Endodermal cell (in vitro differentiated cells): ENCODE data around the gene STXBP6. TPM values are rescaled to one million over a fixed set of nuclear protein-coding genes. Genes with fewer than 3 reads are reported as not detected.
"Not testable (repeated sequence)": the region's sequence is repeated elsewhere in the genome, so short reads cannot be mapped to it uniquely, and the experiment has no call there.

Experiments
- DNase-seq: peaks from one replicate; pipeline ENCODE4 v3.0.0-alpha.2; 2017
- H3K27ac ChIP-seq: 2 replicates; pipeline ENCODE4 v1.5.1; 2013; ENCODE audit warnings: mild to moderate bottlenecking, low read depth, low read length, moderate library complexity
- H3K27me3 ChIP-seq: 2 replicates; pipeline ENCODE4 v1.6.1; 2013; ENCODE audit warnings: mild to moderate bottlenecking, low read length, moderate library complexity; ENCODE audit not compliant: insufficient read depth, control insufficient read depth, poor library complexity, severe bottlenecking
- H3K36me3 ChIP-seq: 2 replicates; pipeline ENCODE4 v1.7.0; 2013; ENCODE audit warnings: mild to moderate bottlenecking, low read length, moderate library complexity; ENCODE audit not compliant: control insufficient read depth, insufficient read depth
- H3K4me1 ChIP-seq: one replicate; pipeline ENCODE4 v1.7.0; 2013; ENCODE audit warnings: low read length; ENCODE audit not compliant: control insufficient read depth, insufficient read depth
- H3K4me3 ChIP-seq: 2 replicates; pipeline ENCODE4 v1.5.1; 2013; ENCODE audit warnings: mild to moderate bottlenecking, low read length, moderate library complexity
- H3K9ac ChIP-seq: 2 replicates; pipeline ENCODE4 v1.6.1; 2013; ENCODE audit warnings: mild to moderate bottlenecking, low read length, moderate library complexity; ENCODE audit not compliant: poor library complexity, severe bottlenecking; ENCODE audit errors: extremely low read depth
- H3K9me3 ChIP-seq: 2 replicates; pipeline ENCODE4 v1.6.1; 2013; ENCODE audit warnings: mild to moderate bottlenecking, low read length, moderate library complexity; ENCODE audit not compliant: control insufficient read depth
- H3K27ac Mint-ChIP-seq: 2 replicates; pipeline ENCODE4 v1.8.0; 2020; ENCODE audit warnings: mixed read lengths
- H3K27me3 Mint-ChIP-seq: 2 replicates; pipeline ENCODE4 v1.8.0; 2021; ENCODE audit warnings: mild to moderate bottlenecking, mixed read lengths; ENCODE audit not compliant: insufficient read depth
- H3K36me3 Mint-ChIP-seq: 2 replicates; pipeline ENCODE4 v1.8.0; 2020; ENCODE audit warnings: low read depth, mixed read lengths
- H3K4me1 Mint-ChIP-seq: 2 replicates; pipeline ENCODE4 v1.8.0; 2020; ENCODE audit warnings: mixed read lengths
- H3K4me3 Mint-ChIP-seq: 2 replicates; pipeline ENCODE4 v1.8.0; 2020; ENCODE audit warnings: mild to moderate bottlenecking, moderate library complexity, mixed read lengths
- H3K9me3 Mint-ChIP-seq: 2 replicates; pipeline ENCODE4 v1.8.0; 2020; ENCODE audit warnings: mild to moderate bottlenecking, mixed read lengths
- WGBS, 2 experiments: methylation state at CpG; one replicate each; pipeline versions ENCODE4 v1.1.5 to v1.1.7; 2013; ENCODE audit warnings: missing lambda C conversion rate in 2 of 2, mixed read lengths in 1 of 2; ENCODE audit not compliant: insufficient coverage in 1 of 2, insufficient read length in 1 of 2; 5-methylcytosine and 5-hydroxymethylcytosine counted together
- total RNA-seq, 2 donors: library from RNA; stranded (reverse); fragmentation: NEBNext Ultra II Directional in 1 of 2; extraction: Animal tissue kit (Norgen Biotek cat#: 25700) in 1 of 2; gene quantifications; 2 replicates in 1 of 2; 3 replicates in 1 of 2; pipeline ENCODE4 v1.2.1, GENCODE V29; 2021
- TF ChIP-seq, protein P1 (sequence below): fragments of 200-600 bp; sonication (generic); conservative IDR thresholded peaks from 2 replicates; pipeline ENCODE4 v1.5.0; 2021; ENCODE audit warnings: antibody characterized with exemption, mild to moderate bottlenecking

The STXBP6 gene
- total RNA-seq, 2 donors from 2014 or later: 0.64 to 1.5 TPM

DNA sequence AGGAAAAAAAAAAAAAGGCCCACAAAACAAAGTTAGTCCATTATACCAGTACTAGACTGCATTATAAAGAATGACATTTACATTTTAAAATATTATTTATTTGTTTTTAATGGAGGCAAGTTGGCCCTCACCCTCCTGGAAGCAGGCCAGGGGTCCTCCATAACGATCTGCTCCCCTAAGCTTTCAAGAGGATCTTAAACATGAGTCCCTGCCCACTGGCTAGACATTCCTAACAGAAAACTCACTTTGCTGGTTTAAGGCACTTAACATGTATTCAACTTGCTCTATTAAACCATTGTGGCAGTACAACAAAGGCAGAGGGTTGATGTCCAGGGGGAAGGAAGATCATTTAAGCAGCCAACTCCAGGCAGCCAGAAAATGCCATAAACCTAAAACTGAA lies 111.4 kb downstream of the STXBP6 start:
- peaks cover 13% of the 10 kb centered on the region for H3K4me1 ChIP-seq
- H3K27ac ChIP-seq: no peak overlapping the region
- Mint-ChIP-seq H3K36me3 (no peaks in the 10 kb centered on the region), H3K9me3 (no peaks in the 10 kb centered on the region), H3K4me3 (no peak overlapping the region), H3K27ac (no peak overlapping the region), H3K27me3 (peaks cover 1% of the 10 kb centered on the region), H3K4me1 (peaks cover 20% of the 10 kb centered on the region)
- no peaks in the 10 kb centered on the region for H3K36me3 ChIP-seq
- TF ChIP-seq, protein P1, sequence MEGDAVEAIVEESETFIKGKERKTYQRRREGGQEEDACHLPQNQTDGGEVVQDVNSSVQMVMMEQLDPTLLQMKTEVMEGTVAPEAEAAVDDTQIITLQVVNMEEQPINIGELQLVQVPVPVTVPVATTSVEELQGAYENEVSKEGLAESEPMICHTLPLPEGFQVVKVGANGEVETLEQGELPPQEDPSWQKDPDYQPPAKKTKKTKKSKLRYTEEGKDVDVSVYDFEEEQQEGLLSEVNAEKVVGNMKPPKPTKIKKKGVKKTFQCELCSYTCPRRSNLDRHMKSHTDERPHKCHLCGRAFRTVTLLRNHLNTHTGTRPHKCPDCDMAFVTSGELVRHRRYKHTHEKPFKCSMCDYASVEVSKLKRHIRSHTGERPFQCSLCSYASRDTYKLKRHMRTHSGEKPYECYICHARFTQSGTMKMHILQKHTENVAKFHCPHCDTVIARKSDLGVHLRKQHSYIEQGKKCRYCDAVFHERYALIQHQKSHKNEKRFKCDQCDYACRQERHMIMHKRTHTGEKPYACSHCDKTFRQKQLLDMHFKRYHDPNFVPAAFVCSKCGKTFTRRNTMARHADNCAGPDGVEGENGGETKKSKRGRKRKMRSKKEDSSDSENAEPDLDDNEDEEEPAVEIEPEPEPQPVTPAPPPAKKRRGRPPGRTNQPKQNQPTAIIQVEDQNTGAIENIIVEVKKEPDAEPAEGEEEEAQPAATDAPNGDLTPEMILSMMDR: no peak
- no peaks in the 10 kb centered on the region for H3K9me3 ChIP-seq
- no peak overlapping the region for H3K9ac ChIP-seq
- H3K4me3 ChIP-seq: no peak overlapping the region
- WGBS, 2 experiments: 91% methylated on average over 1 of the region's 1 CpG; no CpG with 5 or more reads in 1 of the 2 experiments
- DNase-seq: no peak
- H3K27me3 ChIP-seq: no peaks in the 10 kb centered on the region

DNA sequence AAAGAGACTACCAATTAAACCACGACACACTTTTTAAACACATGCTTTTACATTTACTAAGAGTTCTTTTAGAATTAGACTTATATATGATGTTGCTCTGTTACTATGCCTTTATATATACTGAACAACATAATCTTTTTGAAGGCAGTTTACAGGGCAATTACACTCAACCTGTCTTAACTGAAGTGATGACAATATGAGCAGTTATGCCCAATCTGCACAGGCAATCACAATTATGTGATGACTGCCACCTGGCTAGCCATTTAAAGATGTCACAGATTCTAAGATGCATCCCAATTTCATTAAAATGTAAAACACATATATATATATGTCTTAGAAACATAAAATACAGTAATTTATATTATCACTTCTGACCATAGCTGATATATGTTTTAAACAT lies 112.6 kb downstream of the STXBP6 start:
- H3K9me3 ChIP-seq: no peaks in the 10 kb centered on the region
- H3K27ac Mint-ChIP-seq: no peak overlapping the region
- H3K36me3 ChIP-seq: no peaks in the 10 kb centered on the region
- TF ChIP-seq, protein P1: no peak
- peaks cover 2% of the 10 kb centered on the region for H3K4me1 ChIP-seq
- no CpG with 5 or more reads among the region's 1 CpG for WGBS, 2 experiments
- H3K27me3 Mint-ChIP-seq: peaks cover 1% of the 10 kb centered on the region
- no peak overlapping the region for H3K9ac ChIP-seq
- no peak for DNase-seq
- no peak overlapping the region for H3K4me3 Mint-ChIP-seq
- no peaks in the 10 kb centered on the region for H3K9me3 Mint-ChIP-seq
- peaks cover 10% of the 10 kb centered on the region for H3K4me1 Mint-ChIP-seq
- no peak overlapping the region for H3K4me3 ChIP-seq
- no peaks in the 10 kb centered on the region for H3K36me3 Mint-ChIP-seq
- no peaks in the 10 kb centered on the region for H3K27me3 ChIP-seq
- no peak overlapping the region for H3K27ac ChIP-seq

DNA sequence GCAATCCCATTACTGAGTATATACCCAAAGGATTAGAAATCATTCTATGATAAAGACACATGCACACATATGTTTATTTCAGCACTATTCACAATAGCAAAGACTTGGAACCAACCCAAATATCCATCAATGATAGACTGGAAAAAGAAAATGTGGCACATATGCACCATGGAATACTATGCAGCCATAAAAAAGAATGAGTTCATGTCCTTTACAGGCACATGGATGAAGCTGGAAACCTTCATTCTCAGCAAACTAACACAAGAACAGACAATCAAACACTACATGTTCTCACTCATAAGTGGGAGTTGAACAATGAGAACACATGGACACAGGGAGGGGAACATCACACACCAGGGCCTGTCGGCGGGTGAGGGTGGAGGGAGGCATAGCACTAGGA lies 113.2 kb downstream of the STXBP6 start:
- not testable (repeated sequence) for H3K4me3 Mint-ChIP-seq, DNase-seq, H3K4me1 Mint-ChIP-seq, H3K9me3 ChIP-seq, H3K9me3 Mint-ChIP-seq, H3K4me3 ChIP-seq, H3K36me3 ChIP-seq, H3K27me3 Mint-ChIP-seq, H3K27me3 ChIP-seq, H3K4me1 ChIP-seq, H3K9ac ChIP-seq, H3K27ac Mint-ChIP-seq, H3K27ac ChIP-seq, H3K36me3 Mint-ChIP-seq
- 100% methylated on average over 2 of the region's 2 CpGs for WGBS, 2 experiments

DNA sequence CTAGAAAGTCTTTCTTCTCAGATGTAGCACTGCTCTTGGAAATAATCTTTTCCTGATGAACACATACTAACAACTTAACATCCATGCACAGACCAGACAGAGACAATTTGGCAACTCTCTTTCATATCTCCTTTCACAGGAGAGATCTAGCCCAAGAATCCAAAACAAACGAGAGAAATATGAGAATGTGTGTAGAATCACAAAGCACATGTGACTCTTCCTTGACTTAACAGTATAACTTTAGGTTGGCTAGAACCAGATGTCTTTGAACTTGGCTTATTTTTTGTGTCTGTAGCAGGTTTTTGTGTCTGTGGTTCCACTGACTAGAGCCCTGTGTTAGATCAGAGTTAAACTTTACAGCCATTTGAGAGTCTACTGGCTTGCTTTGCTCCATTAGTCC lies 114.2 kb downstream of the STXBP6 start:
- Mint-ChIP-seq H3K4me1 (no peaks in the 10 kb centered on the region), H3K27me3 (peaks cover 4% of the 10 kb centered on the region), H3K36me3 (no peaks in the 10 kb centered on the region), H3K9me3 (no peaks in the 10 kb centered on the region), H3K4me3 (no peak overlapping the region), H3K27ac (no peak overlapping the region)
- Histone ChIP-seq H3K4me1 (no peaks in the 10 kb centered on the region), H3K4me3 (no peak overlapping the region), H3K36me3 (no peaks in the 10 kb centered on the region), H3K27me3 (no peaks in the 10 kb centered on the region), H3K27ac (no peak overlapping the region), H3K9me3 (no peaks in the 10 kb centered on the region), H3K9ac (no peak overlapping the region)
- WGBS, 2 experiments: 88% methylated on average over 1 of the region's 1 CpG; no CpG with 5 or more reads in 1 of the 2 experiments
- TF ChIP-seq, protein P1: no peak
- no peak for DNase-seq
